IPS-NIHi7 (cell line): Measurements from ENCODE around the gene BFSP2.
A peak's percentile ranks its signal among the peaks of the same experiment; 100 is the strongest.
"Not testable (repeated sequence)": the region's sequence is repeated elsewhere in the genome, so short reads cannot be mapped to it uniquely, and the experiment has no call there.

ENCODE experiments used
- DNase-seq: peaks from one replicate; pipeline ENCODE4 v3.0.0; 2012; ENCODE audit warnings: mixed read lengths; ENCODE audit errors: extremely low spot score

Gene BFSP2

GRCh38 chr3:133479895-133480669, 80.2 kb downstream of the BFSP2 start:
- no peak for DNase-seq

- not testable (repeated sequence) for DNase-seq
Measured at GRCh38 chr3:133482474-133482873, 82.6 kb downstream of the BFSP2 start.

GRCh38 chr3:133486658-133487057, 86.8 kb downstream of the BFSP2 start:
- no peak for DNase-seq

GRCh38 chr3:133487204-133487603, 87.3 kb downstream of the BFSP2 start:
- no peak for DNase-seq

- no peak for DNase-seq
Measured at GRCh38 chr3:133487920-133488540, 88.2 kb downstream of the BFSP2 start.

GRCh38 chr3:133488785-133489367, 89.0 kb downstream of the BFSP2 start:
- no peak for DNase-seq

- DNase-seq: peak; percentile 36
Measured at GRCh38 chr3:133489466-133490085, 89.7 kb downstream of the BFSP2 start.

GRCh38 chr3:133490468-133491351, 90.9 kb downstream of the BFSP2 start:
- DNase-seq: no peak

GRCh38 chr3:133491481-133492059, 91.7 kb downstream of the BFSP2 start:
- DNase-seq: no peak

- DNase-seq: no peak
Measured at GRCh38 chr3:133492159-133492741, 92.4 kb downstream of the BFSP2 start.

GRCh38 chr3:133494469-133494868, 94.6 kb downstream of the BFSP2 start:
- peak; percentile 75 for DNase-seq

- DNase-seq: not testable (repeated sequence)
Measured at GRCh38 chr3:133502542-133502941, 102.7 kb downstream of the BFSP2 start.

- no peak for DNase-seq
Measured at GRCh38 chr3:133503409-133503808, 103.6 kb downstream of the BFSP2 start.

GRCh38 chr3:133504736-133505135, 104.9 kb downstream of the BFSP2 start:
- no peak for DNase-seq

GRCh38 chr3:133505813-133506212, 106.0 kb downstream of the BFSP2 start:
- no peak for DNase-seq

GRCh38 chr3:133506215-133506901, 106.5 kb downstream of the BFSP2 start:
- DNase-seq: no peak

GRCh38 chr3:133509488-133509887, 109.6 kb downstream of the BFSP2 start:
- no peak for DNase-seq

GRCh38 chr3:133512416-133513089, 112.7 kb downstream of the BFSP2 start:
- DNase-seq: no peak

GRCh38 chr3:133514418-133514817, 114.6 kb downstream of the BFSP2 start:
- no peak for DNase-seq

GRCh38 chr3:133515127-133515526, 115.3 kb downstream of the BFSP2 start:
- DNase-seq: no peak
